MG63 (cell line): Measurements from ENCODE around the gene RBM8A. TPM values are rescaled to one million over a fixed set of nuclear protein-coding genes. Genes with fewer than 3 reads are reported as not detected.

Experiments
- DNase-seq: peaks from one replicate; pipeline ENCODE4 v3.0.0-alpha.2; 2020
- H3K27me3 ChIP-seq: fragments of 250-450 bp; sonication (Bioruptor Pico); 2 replicates; pipeline ENCODE4 v1.5.1; 2020; ENCODE audit warnings: mild to moderate bottlenecking, moderate library complexity
- H3K36me3 ChIP-seq: fragments of 250-450 bp; sonication (Bioruptor Pico); 2 replicates; pipeline ENCODE4 v1.5.1; 2020; ENCODE audit warnings: mild to moderate bottlenecking, moderate library complexity
- H3K4me3 ChIP-seq: fragments of 250-450 bp; sonication (Bioruptor Pico); 2 replicates; pipeline ENCODE4 v1.5.1; 2020; ENCODE audit warnings: mild to moderate bottlenecking, moderate library complexity
- H3K9me3 ChIP-seq: fragments of 250-450 bp; sonication (Bioruptor Pico); 2 replicates; pipeline ENCODE4 v1.5.1; 2020; ENCODE audit warnings: mild to moderate bottlenecking, moderate library complexity
- total RNA-seq: library from RNA; depleted of rRNA; stranded (reverse); fragments of >200 nt; shearing (Covaris generic); gene quantifications from 2 replicates; pipeline ENCODE4 v1.2.3, GENCODE V29; 2014; ENCODE audit warnings: low replicate concordance; rRNA removed

The RBM8A gene
- total RNA-seq, 1 experiment from 2014 or later, result 69.3 TPM

DNA sequence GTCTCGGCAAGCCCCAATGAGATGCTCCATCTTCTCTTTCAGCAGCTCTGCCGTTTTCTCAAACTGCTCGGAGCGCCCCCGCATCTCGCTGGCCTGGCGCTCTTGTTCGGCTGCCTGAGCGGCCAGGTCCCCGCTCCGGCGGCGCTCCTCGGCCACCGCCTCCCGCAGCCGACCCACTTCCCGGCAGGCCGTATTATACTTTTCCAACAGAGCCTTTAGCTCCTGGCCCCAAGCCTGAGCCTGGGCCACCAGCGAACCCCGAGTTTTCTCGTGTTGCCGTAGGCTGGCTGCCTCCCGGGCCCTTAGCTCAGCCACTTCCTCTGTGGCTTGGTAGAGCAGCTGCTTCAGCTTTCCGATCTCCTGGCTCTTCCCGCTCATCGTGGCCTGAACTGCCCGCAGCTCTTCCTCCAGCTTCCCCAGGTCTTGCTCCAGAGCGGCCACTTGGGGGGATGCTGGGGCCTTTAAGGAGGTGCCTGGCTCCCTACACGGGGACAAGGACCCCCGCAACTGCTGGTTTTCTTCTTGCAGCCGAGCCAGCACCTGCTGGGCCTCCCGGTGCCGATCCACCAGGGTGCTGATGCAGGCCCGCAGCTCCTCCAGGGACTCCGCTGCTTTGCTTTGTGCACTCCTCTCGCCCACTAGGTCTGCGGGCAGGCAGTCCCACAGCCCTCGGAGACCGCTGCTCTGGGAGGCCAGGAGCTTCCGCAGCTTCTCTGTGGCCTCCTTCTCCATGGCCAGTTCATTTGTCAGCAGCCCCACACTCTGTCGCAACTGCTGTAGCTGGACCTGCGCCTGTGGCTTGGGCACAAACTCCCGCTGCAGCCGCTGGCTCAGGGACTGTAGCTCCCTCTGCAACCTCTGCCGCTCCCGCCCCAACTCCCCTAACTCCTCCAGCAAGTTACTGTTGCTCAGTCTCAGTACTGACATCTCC lies 55.0 kb downstream of the RBM8A start:
- no peak for DNase-seq
- H3K27me3 ChIP-seq, result no peaks in the 10 kb centered on the region; the same call in none of the 2 replicates
- H3K36me3 ChIP-seq, result no peaks in the 10 kb centered on the region
- H3K9me3 ChIP-seq, result no peaks in the 10 kb centered on the region
- H3K4me3 ChIP-seq, result no peak overlapping the region

Other genes with a start within 250 kb of the RBM8A start
- gene PDZK1, start 220.1 kb downstream of the RBM8A start, total RNA-seq, result not detected in 2 replicates
- gene CD160, start 208.0 kb downstream of the RBM8A start, total RNA-seq, result not detected in 2 replicates
- 8.4 and 11.3 TPM in 2 replicates for gene RNF115, start 103.4 kb downstream of the RBM8A start, total RNA-seq
- 30.9 and 34.8 TPM in 2 replicates for gene POLR3C, start 103.3 kb downstream of the RBM8A start, total RNA-seq
- 0.59 TPM in 2 replicates for gene NUDT17, start 81.9 kb downstream of the RBM8A start, total RNA-seq
- gene PIAS3, start 68.4 kb downstream of the RBM8A start, total RNA-seq, result 5.6 and 11.0 TPM in 2 replicates
- gene ANKRD35, start 41.6 kb downstream of the RBM8A start, total RNA-seq, result not detected in 2 replicates
- 0.10 and 0.20 TPM in 2 replicates for gene ITGA10, start 17.4 kb downstream of the RBM8A start, total RNA-seq
- gene PEX11B, start 8.8 kb downstream of the RBM8A start, total RNA-seq, result 19.3 and 20.6 TPM in 2 replicates
- 30.0 and 38.9 TPM in 2 replicates for gene LIX1L, start 30.5 kb upstream of the RBM8A start, total RNA-seq
- 0.30 TPM in 1 of 2 replicates, not detected in the other for gene ANKRD34A, start 37.1 kb upstream of the RBM8A start, total RNA-seq
- 1.8 and 6.8 TPM in 2 replicates for gene POLR3GL, start 37.2 kb upstream of the RBM8A start, total RNA-seq
- gene TXNIP, start 69.1 kb upstream of the RBM8A start, total RNA-seq, result 20.4 and 20.6 TPM in 2 replicates
- not detected in 2 replicates for gene HJV, start 94.3 kb upstream of the RBM8A start, total RNA-seq
- 0.49 and 0.69 TPM in 2 replicates for gene NBPF10, start 217.3 kb upstream of the RBM8A start, total RNA-seq